ENCODE data around the gene SUSD4. TPM values are rescaled to one million over a fixed set of nuclear protein-coding genes. Genes with fewer than 3 reads are reported as not detected.

SUSD4 gene
- total RNA-seq, 1 experiment from 2014 or later = 3.2 TPM

- Histone ChIP-seq H3K36me3 (ENCODE audit: low read depth) (no peaks in the 10 kb centered on the region), H3K27ac (no peak overlapping the region), H2AFZ (no peak overlapping the region), H3K9me2 (ENCODE audit: insufficient read depth) (no peaks in the 10 kb centered on the region), H3F3A (ENCODE audit: insufficient read depth, low read depth) (no peaks in the 10 kb centered on the region), H3K79me2 (ENCODE audit: low read depth) (no peaks in the 10 kb centered on the region), H3K4me1 (replicated peaks; ENCODE audit: insufficient read depth) (no peaks in the 10 kb centered on the region), H4K20me1 (ENCODE audit: insufficient read depth) (no peaks in the 10 kb centered on the region), H3K4me2 (no peak overlapping the region), H3K4me3 (no peak overlapping the region), H3K27me3 (ENCODE audit: insufficient read depth, low read depth) (no peaks in the 10 kb centered on the region), H3K9me3 (ENCODE audit: insufficient read depth, low read depth) (no peaks in the 10 kb centered on the region)
- intact Hi-C loops (cut with micrococcal nuclease; ENCODE audit: unreplicated experiment) = no loop called here
- no peak for DNase-seq
- ChIA-PET CTCF (no interaction called here), POLR2A (ENCODE audit: unreplicated experiment) (no interaction called here)
- BruUV-seq (replicated peaks) = no TSS peak
- TF ChIP-seq CTCF (conservative IDR thresholded peaks at IDR 0.05) (no peak), EZH2 (IDR thresholded peaks at IDR 0.05; ENCODE audit: low read depth) (no peak)
These were observed 87.9 kb downstream of the SUSD4 start for GRCh38 chr1:223276029-223276428.

GRCh38 chr1:223273511-223273910 is 90.5 kb downstream of the SUSD4 start:
- H3F3A ChIP-seq (ENCODE audit: insufficient read depth, low read depth) = no peaks in the 10 kb centered on the region
- DNase-seq = no peak
- H3K9me2 ChIP-seq (ENCODE audit: insufficient read depth) = no peaks in the 10 kb centered on the region
- ChIA-PET CTCF (no interaction called here), POLR2A (ENCODE audit: unreplicated experiment) (no interaction called here)
- no TSS peak for BruUV-seq (replicated peaks)
- no peaks in the 10 kb centered on the region for H3K27me3 ChIP-seq (ENCODE audit: insufficient read depth, low read depth)
- no peak overlapping the region for H3K4me2 ChIP-seq
- no peak overlapping the region for H3K27ac ChIP-seq
- H2AFZ ChIP-seq = no peak overlapping the region
- no peaks in the 10 kb centered on the region for H3K79me2 ChIP-seq (ENCODE audit: low read depth)
- TF ChIP-seq CTCF (conservative IDR thresholded peaks at IDR 0.05) = no peak
- no peak for TF ChIP-seq EZH2 (IDR thresholded peaks at IDR 0.05; ENCODE audit: low read depth)
- no peaks in the 10 kb centered on the region for H3K36me3 ChIP-seq (ENCODE audit: low read depth)
- no peaks in the 10 kb centered on the region for H4K20me1 ChIP-seq (ENCODE audit: insufficient read depth)
- no peaks in the 10 kb centered on the region for H3K4me1 ChIP-seq (replicated peaks; ENCODE audit: insufficient read depth)
- H3K4me3 ChIP-seq = no peak overlapping the region
- intact Hi-C loops (cut with micrococcal nuclease; ENCODE audit: unreplicated experiment) = no loop called here
- no peaks in the 10 kb centered on the region for H3K9me3 ChIP-seq (ENCODE audit: insufficient read depth, low read depth)

- H4K20me1 ChIP-seq (ENCODE audit: insufficient read depth) = no peaks in the 10 kb centered on the region
These were observed 92.7 kb downstream of the SUSD4 start for GRCh38 chr1:223271085-223271781.

More at GRCh38 chr1:223271085-223271781, 92.7 kb downstream of the SUSD4 start:
- POLR2A ChIA-PET (ENCODE audit: unreplicated experiment) = interaction anchor here (0.5 kb wide), 1 partner anchor 685 kb away, joined by 3 read pairs; no protein-coding TSS in a partner anchor
- no peaks in the 10 kb centered on the region for H3K79me2 ChIP-seq (ENCODE audit: low read depth)
- DNase-seq = no peak
- H3K27me3 ChIP-seq (ENCODE audit: insufficient read depth, low read depth) = no peaks in the 10 kb centered on the region
- intact Hi-C loops (cut with micrococcal nuclease; ENCODE audit: unreplicated experiment) = no loop called here
- no peak for TF ChIP-seq EZH2 (IDR thresholded peaks at IDR 0.05; ENCODE audit: low read depth)
- no peak for TF ChIP-seq CTCF (conservative IDR thresholded peaks at IDR 0.05)
- no peak overlapping the region for H3K4me3 ChIP-seq
- CTCF ChIA-PET = no interaction called here
- H3K4me1 ChIP-seq (replicated peaks; ENCODE audit: insufficient read depth) = no peaks in the 10 kb centered on the region
- H2AFZ ChIP-seq = no peak overlapping the region
- H3K27ac ChIP-seq = no peak overlapping the region
- no peak overlapping the region for H3K4me2 ChIP-seq
- BruUV-seq (replicated peaks) = no TSS peak
- H3F3A ChIP-seq (ENCODE audit: insufficient read depth, low read depth) = no peaks in the 10 kb centered on the region
- no peaks in the 10 kb centered on the region for H3K36me3 ChIP-seq (ENCODE audit: low read depth)
- H3K9me2 ChIP-seq (ENCODE audit: insufficient read depth) = no peaks in the 10 kb centered on the region
- no peaks in the 10 kb centered on the region for H3K9me3 ChIP-seq (ENCODE audit: insufficient read depth, low read depth)

All from PC-9 (cell line).